Skeletal muscle satellite cell (primary cell): ENCODE results near the gene ERCC5.

Source experiments
- H3K27me3 ChIP-seq: 2 replicates; pipeline ENCODE4 v1.7.0; 2013; ENCODE audit warnings: low read length; ENCODE audit not compliant: control insufficient read depth, insufficient read depth
- H3K36me3 ChIP-seq: 2 replicates; pipeline ENCODE4 v1.7.0; 2013; ENCODE audit warnings: mild to moderate bottlenecking, control low read depth, low read length; ENCODE audit not compliant: insufficient read depth
- H3K4me1 ChIP-seq: 2 replicates; pipeline ENCODE4 v1.7.0; 2013; ENCODE audit warnings: low read length; ENCODE audit not compliant: control insufficient read depth, insufficient read depth
- H3K4me2 ChIP-seq: 2 replicates; pipeline ENCODE4 v1.7.0; 2013; ENCODE audit warnings: mild to moderate bottlenecking, low read length
- H3K4me3 ChIP-seq: 2 replicates; pipeline ENCODE4 v1.7.0; 2013; ENCODE audit warnings: low read length
- H3K9ac ChIP-seq: 2 replicates; pipeline ENCODE4 v1.7.0; 2013; ENCODE audit warnings: mild to moderate bottlenecking, low read depth, low read length, moderate library complexity
- H3K9me3 ChIP-seq: replicated peaks from 2 replicates; pipeline ENCODE4 v1.7.0; 2013; ENCODE audit warnings: mild to moderate bottlenecking, control low read depth, low read length

Gene ERCC5

GRCh38 chr13:102872131-102872530 is 26.3 kb downstream of the ERCC5 start:
- H3K4me1 ChIP-seq = peaks cover 48% of the 10 kb centered on the region
- peaks cover 69% of the 10 kb centered on the region for H3K36me3 ChIP-seq
- H3K27me3 ChIP-seq = no peaks in the 10 kb centered on the region
- H3K4me2 ChIP-seq = no peak overlapping the region
- no peaks in the 10 kb centered on the region for H3K9me3 ChIP-seq
- H3K9ac ChIP-seq = no peak overlapping the region
- no peak overlapping the region for H3K4me3 ChIP-seq

- Histone ChIP-seq H3K27me3 (no peaks in the 10 kb centered on the region), H3K9me3 (no peaks in the 10 kb centered on the region), H3K4me3 (no peak overlapping the region), H3K36me3 (peaks cover 66% of the 10 kb centered on the region), H3K4me2 (no peak overlapping the region), H3K9ac (no peak overlapping the region), H3K4me1 (peaks cover 48% of the 10 kb centered on the region)
These were observed 26.7 kb downstream of the ERCC5 start for GRCh38 chr13:102872531-102872930.

- Histone ChIP-seq H3K4me3 (no peak overlapping the region), H3K27me3 (no peaks in the 10 kb centered on the region), H3K4me1 (peaks cover 48% of the 10 kb centered on the region), H3K9ac (no peak overlapping the region), H3K36me3 (peaks cover 56% of the 10 kb centered on the region), H3K4me2 (no peak overlapping the region), H3K9me3 (no peaks in the 10 kb centered on the region)
These were observed 27.8 kb downstream of the ERCC5 start for GRCh38 chr13:102873653-102874052.

GRCh38 chr13:102875256-102875655 is 29.4 kb downstream of the ERCC5 start:
- H3K9me3 ChIP-seq = no peaks in the 10 kb centered on the region
- H3K9ac ChIP-seq = no peak overlapping the region
- peaks cover 47% of the 10 kb centered on the region for H3K36me3 ChIP-seq
- H3K27me3 ChIP-seq = no peaks in the 10 kb centered on the region
- no peak overlapping the region for H3K4me2 ChIP-seq
- H3K4me1 ChIP-seq = peaks cover 42% of the 10 kb centered on the region
- no peak overlapping the region for H3K4me3 ChIP-seq

- H3K36me3 ChIP-seq = peaks cover 38% of the 10 kb centered on the region
- H3K27me3 ChIP-seq = no peaks in the 10 kb centered on the region
- H3K4me3 ChIP-seq = no peak overlapping the region
- H3K9ac ChIP-seq = no peak overlapping the region
- peaks cover 23% of the 10 kb centered on the region for H3K4me1 ChIP-seq
- no peak overlapping the region for H3K4me2 ChIP-seq
- no peaks in the 10 kb centered on the region for H3K9me3 ChIP-seq
These were observed 31.5 kb downstream of the ERCC5 start for GRCh38 chr13:102877303-102877702.

- no peak overlapping the region for H3K4me3 ChIP-seq
- H3K4me2 ChIP-seq = no peak overlapping the region
- no peaks in the 10 kb centered on the region for H3K9me3 ChIP-seq
- peaks cover 32% of the 10 kb centered on the region for H3K36me3 ChIP-seq
- H3K27me3 ChIP-seq = no peaks in the 10 kb centered on the region
- no peak overlapping the region for H3K9ac ChIP-seq
- peaks cover 12% of the 10 kb centered on the region for H3K4me1 ChIP-seq
These were observed 32.6 kb downstream of the ERCC5 start for GRCh38 chr13:102878481-102878880.

GRCh38 chr13:102879793-102880499 is 34.1 kb downstream of the ERCC5 start:
- Histone ChIP-seq H3K4me3 (no peak overlapping the region), H3K4me2 (no peak overlapping the region), H3K27me3 (no peaks in the 10 kb centered on the region), H3K9ac (no peak overlapping the region), H3K4me1 (peaks cover 5% of the 10 kb centered on the region), H3K36me3 (peaks cover 22% of the 10 kb centered on the region), H3K9me3 (no peaks in the 10 kb centered on the region)

- no peak overlapping the region for H3K4me2 ChIP-seq
- H3K4me1 ChIP-seq = peaks cover under 1% of the 10 kb centered on the region
- no peak overlapping the region for H3K4me3 ChIP-seq
- peaks cover 2% of the 10 kb centered on the region for H3K36me3 ChIP-seq
- no peaks in the 10 kb centered on the region for H3K9me3 ChIP-seq
- H3K27me3 ChIP-seq = no peaks in the 10 kb centered on the region
- H3K9ac ChIP-seq = no peak overlapping the region
These were observed 36.2 kb downstream of the ERCC5 start for GRCh38 chr13:102881819-102882686.

- Histone ChIP-seq H3K4me1 (no peaks in the 10 kb centered on the region), H3K9me3 (no peaks in the 10 kb centered on the region), H3K27me3 (no peaks in the 10 kb centered on the region), H3K4me3 (no peak overlapping the region), H3K36me3 (no peaks in the 10 kb centered on the region), H3K4me2 (no peak overlapping the region), H3K9ac (no peak overlapping the region)
These were observed 46.7 kb downstream of the ERCC5 start for GRCh38 chr13:102892503-102892902.

- no peak overlapping the region for H3K4me3 ChIP-seq
- H3K9me3 ChIP-seq = no peaks in the 10 kb centered on the region
- H3K4me2 ChIP-seq = no peak overlapping the region
- H3K27me3 ChIP-seq = no peaks in the 10 kb centered on the region
- H3K36me3 ChIP-seq = no peaks in the 10 kb centered on the region
- no peak overlapping the region for H3K9ac ChIP-seq
- peaks cover 7% of the 10 kb centered on the region for H3K4me1 ChIP-seq
These were observed 51.7 kb downstream of the ERCC5 start for GRCh38 chr13:102897371-102898138.

GRCh38 chr13:102900193-102900608 is 54.4 kb downstream of the ERCC5 start:
- H3K4me2 ChIP-seq = no peak overlapping the region

More at GRCh38 chr13:102900193-102900608, 54.4 kb downstream of the ERCC5 start:
- Histone ChIP-seq H3K9me3 (no peaks in the 10 kb centered on the region), H3K4me3 (no peak overlapping the region), H3K9ac (no peak overlapping the region), H3K27me3 (no peaks in the 10 kb centered on the region), H3K36me3 (no peaks in the 10 kb centered on the region), H3K4me1 (peaks cover 7% of the 10 kb centered on the region)
